Esophagus muscularis mucosa (tissue), 4 donors: Measurements from ENCODE around the gene CNTFR. TPM values are rescaled to one million over a fixed set of nuclear protein-coding genes. Genes with fewer than 3 reads are reported as not detected.

Experiments used
- DNase-seq: peaks from one replicate; pipeline ENCODE4 v3.0.0-alpha.2; 2017; ENCODE audit errors: extremely low spot score
- H3K27ac ChIP-seq, 4 donors: fragments of 200-600 bp; sonication (generic); replicated peaks in 1 of 4; 1 replicate in 3 of 4; 2 replicates in 1 of 4; pipeline ENCODE4 v1.5.1; 2016 to 2019; ENCODE audit warnings: mild to moderate bottlenecking in 1 of 4
- H3K27me3 ChIP-seq, 4 donors: fragments of 200-600 bp; sonication (generic); one replicate each; pipeline versions ENCODE4 v1.5.1 to v1.6.0; 2016 to 2019
- H3K36me3 ChIP-seq, 4 donors: fragments of 200-600 bp; sonication (generic); one replicate each; pipeline ENCODE4 v1.5.1; 2016 to 2019
- H3K4me1 ChIP-seq, 4 donors: fragments of 200-600 bp; sonication (generic); one replicate each; pipeline ENCODE4 v1.5.1; 2016 to 2019
- H3K4me3 ChIP-seq, 4 donors: fragments of 200-600 bp; sonication (generic); 1 replicate in 2 of 4; 2 replicates in 2 of 4; pipeline ENCODE4 v1.5.1; 2016 to 2019; ENCODE audit warnings: mild to moderate bottlenecking in 4 of 4, moderate library complexity in 1 of 4
- H3K9me3 ChIP-seq, 4 donors: fragments of 200-600 bp; sonication (generic); 1 replicate in 3 of 4; 2 replicates in 1 of 4; pipeline ENCODE4 v1.5.1; 2016 to 2019
- CTCF ChIP-seq, 3 experiments: fragments of 200-600 bp in 2 of 3; fragments of 450-650 bp in 1 of 3; sonication (generic) in 2 of 3; IDR thresholded peaks; one replicate each; pipeline ENCODE4 v1.5.1; 2017 to 2019; ENCODE audit warnings: antibody characterized with exemption in 3 of 3, mild to moderate bottlenecking in 2 of 3, moderate library complexity in 1 of 3
- EP300 ChIP-seq: sonication (generic); formaldehyde crosslinking; IDR thresholded peaks from one replicate; pipeline ENCODE4 v1.6.1; 2017; ENCODE audit warnings: antibody characterized with exemption
- POLR2A ChIP-seq: fragments of 450-650 bp; IDR thresholded peaks from one replicate; pipeline ENCODE4 v1.6.1; 2017; ENCODE audit warnings: antibody characterized with exemption, moderate library complexity, mild to moderate bottlenecking, low read depth
- POLR2AphosphoS5 ChIP-seq, 2 donors: sonication (generic); formaldehyde crosslinking; IDR thresholded peaks; one replicate each; pipeline ENCODE4 v1.6.1; 2017; ENCODE audit warnings: antibody characterized with exemption in 2 of 2
- WGBS: methylation state at CpG from one replicate; pipeline ENCODE4 v1.1.5; 2018; 5-methylcytosine and 5-hydroxymethylcytosine counted together
- intact Hi-C: fragments of 100-400 bp; cut with DNase I; formaldehyde crosslinking; loops from one replicate; pipeline ENCODE4 v1.15.1; 2023
- total RNA-seq, 4 donors: library from RNA; depleted of rRNA; stranded (reverse); fragments of >200 nt; gene quantifications; one replicate each; pipeline versions ENCODE4 v1.1.0 to v1.2.1, GENCODE V29; 2016

The CNTFR gene
- total RNA-seq, 4 donors from 2014 or later, result 1.2 to 3.8 (median 2.7) TPM

- H3K4me3 ChIP-seq, result peak overlapping the region in 1 of 4 donors; percentile 26
- DNase-seq, result no peak
- H3K36me3 ChIP-seq, result no peaks in the 10 kb centered on the region
- WGBS, result 21% methylated on average over 7 of the region's 21 CpGs
- no peak for TF ChIP-seq POLR2A
- TF ChIP-seq EP300, result no peak
- no peak for TF ChIP-seq POLR2AphosphoS5 (IDR thresholded peaks at IDR 0.05)
- TF ChIP-seq CTCF (IDR thresholded peaks at IDR 0.05), result no peak
- H3K27me3 ChIP-seq, result peaks cover 0 to 54% (median 3%) of the 10 kb centered on the region in 4 donors
- H3K27ac ChIP-seq, result peak overlapping the region in 1 of 4 donors; percentile 44
- no peaks in the 10 kb centered on the region for H3K9me3 ChIP-seq
- H3K4me1 ChIP-seq, result peaks cover 9 to 22% (median 15%) of the 10 kb centered on the region in 4 donors
- intact Hi-C loops, result no loop called here
Measured at GRCh38 chr9:34559624-34560455, 29.7 kb downstream of the CNTFR start.

- intact Hi-C loops, result no loop called here
- no peaks in the 10 kb centered on the region for H3K36me3 ChIP-seq
- H3K4me3 ChIP-seq, result peak overlapping the region in 1 of 4 donors; percentile 26
- H3K27ac ChIP-seq, result peak overlapping the region in 1 of 4 donors; percentile 44
- peaks cover 9 to 22% (median 15%) of the 10 kb centered on the region in 4 donors for H3K4me1 ChIP-seq
- H3K9me3 ChIP-seq, result no peaks in the 10 kb centered on the region
- peaks cover 0 to 48% (median 3%) of the 10 kb centered on the region in 4 donors for H3K27me3 ChIP-seq
- 59% methylated on average over 14 of the region's 17 CpGs for WGBS
- DNase-seq, result no peak
- TF ChIP-seq EP300 (no peak), POLR2A (no peak), CTCF (IDR thresholded peaks at IDR 0.05) (no peak), POLR2AphosphoS5 (IDR thresholded peaks at IDR 0.05) (no peak)
Measured at GRCh38 chr9:34558919-34559623, 30.5 kb downstream of the CNTFR start.

GRCh38 chr9:34558364-34558763 is 31.2 kb downstream of the CNTFR start:
- WGBS, result 87% methylated on average over 9 of the region's 9 CpGs

More at GRCh38 chr9:34558364-34558763, 31.2 kb downstream of the CNTFR start:
- TF ChIP-seq CTCF (IDR thresholded peaks at IDR 0.05), result no peak
- no peak for TF ChIP-seq POLR2AphosphoS5 (IDR thresholded peaks at IDR 0.05)
- TF ChIP-seq EP300, result no peak
- no peak for TF ChIP-seq POLR2A
- DNase-seq, result no peak
- intact Hi-C loops, result no loop called here
- Histone ChIP-seq H3K9me3 (no peaks in the 10 kb centered on the region), H3K4me3 (no peak overlapping the region), H3K27ac (no peak overlapping the region), H3K4me1 (peaks cover 9 to 22% (median 15%) of the 10 kb centered on the region in 4 donors), H3K27me3 (peaks cover 0 to 51% (median 3%) of the 10 kb centered on the region in 4 donors), H3K36me3 (no peaks in the 10 kb centered on the region)
